RCC 7860 (cell line): ENCODE measurements around the gene RAB3C.
"Not testable (repeated sequence)": the region's sequence is repeated elsewhere in the genome, so short reads cannot be mapped to it uniquely, and the experiment has no call there.

Experiments used
- DNase-seq: peaks from one replicate; pipeline ENCODE4 v3.0.0-alpha.2; 2015; ENCODE audit warnings: low spot score
- FAIRE-seq: peaks from 2 replicates; lab custom pipeline; 2012; peaks lifted over from hg19 to GRCh38; lab: Jason Lieb, UNC

The RAB3C gene

GRCh38 chr5:58674070-58674469, 91.2 kb downstream of the RAB3C start:
- FAIRE-seq (no peak), DNase-seq (no peak)

GRCh38 chr5:58674711-58675110, 91.8 kb downstream of the RAB3C start:
- no peak for FAIRE-seq
- DNase-seq = no peak

GRCh38 chr5:58675341-58675740, 92.5 kb downstream of the RAB3C start:
- DNase-seq (no peak), FAIRE-seq (no peak)

- no peak for FAIRE-seq
- no peak for DNase-seq
Measured at GRCh38 chr5:58677650-58678049, 94.8 kb downstream of the RAB3C start.

GRCh38 chr5:58680503-58680902, 97.6 kb downstream of the RAB3C start:
- FAIRE-seq (no peak), DNase-seq (no peak)

- no peak for FAIRE-seq
- DNase-seq = no peak
Measured at GRCh38 chr5:58681943-58682342, 99.1 kb downstream of the RAB3C start.

- DNase-seq (no peak), FAIRE-seq (no peak)
Measured at GRCh38 chr5:58683567-58683966, 100.7 kb downstream of the RAB3C start.

- DNase-seq = no peak
- FAIRE-seq = no peak
Measured at GRCh38 chr5:58687079-58687478, 104.2 kb downstream of the RAB3C start.

- FAIRE-seq = no peak
- no peak for DNase-seq
Measured at GRCh38 chr5:58687595-58687994, 104.7 kb downstream of the RAB3C start.

- not testable (repeated sequence) for FAIRE-seq, DNase-seq
Measured at GRCh38 chr5:58699088-58699761, 116.3 kb downstream of the RAB3C start.

GRCh38 chr5:58699762-58700118, 116.9 kb downstream of the RAB3C start:
- DNase-seq = no peak
- no peak for FAIRE-seq

- DNase-seq (no peak), FAIRE-seq (no peak)
Measured at GRCh38 chr5:58703925-58704555, 121.2 kb downstream of the RAB3C start.

GRCh38 chr5:58706736-58707135, 123.9 kb downstream of the RAB3C start:
- DNase-seq (no peak), FAIRE-seq (no peak)

- no peak for FAIRE-seq
- no peak for DNase-seq
Measured at GRCh38 chr5:58708456-58708855, 125.6 kb downstream of the RAB3C start.

GRCh38 chr5:58710425-58710824, 127.5 kb downstream of the RAB3C start:
- not testable (repeated sequence) for FAIRE-seq, DNase-seq

GRCh38 chr5:58710871-58711270, 128.0 kb downstream of the RAB3C start:
- FAIRE-seq = no peak
- no peak for DNase-seq

- FAIRE-seq = no peak
Measured at GRCh38 chr5:58711965-58712364, 129.1 kb downstream of the RAB3C start.

GRCh38 chr5:58714046-58714445, 131.2 kb downstream of the RAB3C start:
- DNase-seq (no peak), FAIRE-seq (no peak)

More at GRCh38 chr5:58711965-58712364, 129.1 kb downstream of the RAB3C start:
- no peak for DNase-seq

- no peak for FAIRE-seq
Measured at GRCh38 chr5:58715997-58716656, 133.3 kb downstream of the RAB3C start.

GRCh38 chr5:58716713-58717112, 133.8 kb downstream of the RAB3C start:
- no peak for DNase-seq
- no peak for FAIRE-seq

More at GRCh38 chr5:58715997-58716656, 133.3 kb downstream of the RAB3C start:
- DNase-seq = no peak

GRCh38 chr5:58717303-58718007, 134.6 kb downstream of the RAB3C start:
- no peak for FAIRE-seq
- DNase-seq = no peak
